CD4-positive, alpha-beta T cell (primary cell): ENCODE measurements around the gene SNAP23. TPM values are rescaled to one million over a fixed set of nuclear protein-coding genes. Genes with fewer than 3 reads are reported as not detected.

Experiments used
- ATAC-seq: fragments of 200-7000 bp; cut with Tn5 transposase; one replicate; pipeline ENCODE4 v1.10.0; 2022; ENCODE audit warnings: mild to moderate bottlenecking; ENCODE audit not compliant: poor library complexity
- CTCF ChIA-PET: fragments of 350-600 bp; sonication (Branson Sonifier 250); formaldehyde crosslinking; loops from one replicate; lab custom pipeline; 2021; ENCODE audit warnings: antibody characterized with exemption, inconsistent platforms; lab: Charles Lee
- POLR2A ChIA-PET: fragments of 350-600 bp; sonication (Branson Sonifier 250); formaldehyde crosslinking; loops from one replicate; lab custom pipeline; 2021; ENCODE audit warnings: antibody characterized with exemption, inconsistent platforms; lab: Charles Lee
- DNase-seq, 14 experiments: peaks; one replicate each; pipeline ENCODE4 v3.0.0-alpha.2; 2013 to 2020; ENCODE audit warnings: mixed read lengths in 2 of 14
- H3K27ac ChIP-seq, 2 donors: one replicate each; pipeline versions ENCODE4 v1.5.1 to v1.7.0; 2013; ENCODE audit warnings: low read length in 2 of 2, low read depth in 1 of 2, mild to moderate bottlenecking in 1 of 2
- H3K27me3 ChIP-seq, 2 experiments: 1 replicate in 1 of 2; 2 replicates in 1 of 2; pipeline versions ENCODE4 v1.6.1 to v1.7.0; 2013; ENCODE audit warnings: low read length in 2 of 2, control low read depth in 1 of 2, mild to moderate bottlenecking in 1 of 2, moderate library complexity in 1 of 2; ENCODE audit not compliant: insufficient read depth in 2 of 2, control insufficient read depth in 1 of 2
- H3K36me3 ChIP-seq: one replicate; pipeline ENCODE4 v1.6.1; 2013; ENCODE audit warnings: low read length, control low read depth; ENCODE audit not compliant: insufficient read depth
- H3K4me1 ChIP-seq: one replicate; pipeline ENCODE4 v1.6.1; 2013; ENCODE audit warnings: low read length, control low read depth; ENCODE audit not compliant: insufficient read depth
- H3K4me3 ChIP-seq: one replicate; pipeline ENCODE4 v1.5.1; 2013; ENCODE audit warnings: mild to moderate bottlenecking, low read length, moderate library complexity
- H3K9me3 ChIP-seq, 2 experiments: 1 replicate in 1 of 2; 2 replicates in 1 of 2; pipeline versions ENCODE4 v1.6.1 to v1.7.0; 2013; ENCODE audit warnings: low read length in 2 of 2, mild to moderate bottlenecking in 2 of 2, control low read depth in 1 of 2, moderate library complexity in 1 of 2; ENCODE audit not compliant: control insufficient read depth in 1 of 2, insufficient read depth in 1 of 2
- H3K27ac Mint-ChIP-seq: one replicate; pipeline ENCODE4 v1.8.0; 2020; ENCODE audit warnings: mixed read lengths
- H3K27me3 Mint-ChIP-seq: one replicate; pipeline ENCODE4 v1.8.0; 2021; ENCODE audit warnings: mixed read lengths
- H3K36me3 Mint-ChIP-seq: one replicate; pipeline ENCODE4 v1.8.0; 2021; ENCODE audit warnings: low read depth, mixed read lengths
- H3K4me1 Mint-ChIP-seq: one replicate; pipeline ENCODE4 v1.8.0; 2021; ENCODE audit warnings: low read depth, mixed read lengths
- H3K4me3 Mint-ChIP-seq: one replicate; pipeline ENCODE4 v1.8.0; 2020; ENCODE audit warnings: mild to moderate bottlenecking, mixed read lengths
- H3K9me3 Mint-ChIP-seq: one replicate; pipeline ENCODE4 v1.8.0; 2020; ENCODE audit warnings: mixed read lengths
- intact Hi-C, 2 experiments: fragments of 100-400 bp; cut with DNase I in 1 of 2; cut with micrococcal nuclease in 1 of 2; formaldehyde crosslinking; loops; one replicate each; pipeline versions ENCODE4 v1.15.1 to v1.9.0; 2023 to 2025; cut with DNase I, micrococcal nuclease
- polyA plus RNA-seq, 2 donors: library from polyadenylated mRNA; unstranded; fragments of 120-200 nt; gene quantifications; one replicate each; pipeline ENCODE4 v1.2.1, GENCODE V29; 2013
- total RNA-seq, 174 experiments: library from RNA in 2 of 174; stranded (reverse) in 2 of 174; gene quantifications; one replicate each; pipeline ENCODE4 v1.2.3 and lab custom pipeline; 2021 to 2026
- TF ChIP-seq, protein P1 (sequence below): fragments of 200-600 bp; IDR thresholded peaks from one replicate; pipeline ENCODE4 v1.8.0; 2022; ENCODE audit warnings: antibody characterized with exemption, mild to moderate bottlenecking

Gene SNAP23
- total RNA-seq (10 to 100 TPM; 37.4 to 40.1 TPM), total RNA-seq (lab: John Stamatoyannopoulos, UW) (15.6 to 117 (median 73.0) reads per million in 172 experiments)
- polyA plus RNA-seq (2013, experiment 1 of 2), result 83.1 TPM
- polyA plus RNA-seq (2013, experiment 2 of 2), result 73.0 TPM

DNA sequence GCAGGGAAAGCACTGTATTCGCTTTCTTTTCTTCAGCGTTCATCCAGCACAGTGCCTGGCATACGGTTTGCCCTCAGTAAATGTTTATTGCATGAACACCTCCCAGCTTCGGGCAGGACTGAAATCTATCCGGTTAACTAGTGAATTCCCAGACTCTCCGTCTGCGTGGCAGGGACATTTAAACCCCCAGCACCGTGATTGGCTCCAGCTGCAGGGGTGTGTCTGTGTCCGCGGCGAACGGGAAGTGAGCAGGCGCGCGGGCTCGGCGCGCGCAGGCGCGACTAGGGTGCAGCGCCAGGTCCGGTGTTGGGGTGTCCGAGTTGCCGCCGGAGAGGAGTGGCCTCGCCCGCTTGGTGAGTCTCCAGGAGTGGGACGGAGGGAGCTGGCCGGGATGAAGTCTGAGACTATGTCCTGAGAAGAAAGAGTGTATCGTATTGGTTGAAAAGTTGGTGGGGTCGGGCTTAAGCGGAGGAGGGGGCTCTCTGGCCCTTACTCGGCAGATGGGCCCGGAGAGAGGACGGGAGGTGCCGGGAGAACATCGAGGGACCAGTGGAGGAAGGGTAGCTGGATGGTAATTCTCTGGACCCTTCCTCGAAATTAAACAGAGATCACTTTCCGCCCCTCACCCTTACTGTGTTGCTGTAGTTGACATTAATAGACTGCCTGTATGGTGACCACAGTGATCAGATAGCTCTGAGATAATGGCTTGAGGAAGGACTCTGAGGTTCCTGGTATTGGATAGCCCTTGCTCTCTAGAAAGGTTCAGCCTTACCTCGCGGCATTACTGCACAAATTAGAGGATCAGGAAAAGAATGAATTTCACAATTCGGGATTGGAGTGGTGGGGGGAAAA is at the start of gene SNAP23:
SNAP23 (plus strand) TSS at position 274 of the 852 bp plus-strand sequence. CDS start 16,213 bp downstream, outside the sequence.
- intact Hi-C loops, result loop anchor here (2.0 to 10.0 kb wide), 7 partner anchors 77 to 629 kb away; partner anchors contain the start of genes CDAN1 (in 1 of the 2), GANC (in 1 of the 2), TMEM87A (in 1 of the 2) and VPS39 (in 1 of the 2)
- POLR2A ChIA-PET, result interaction anchor here (0.7 to 2.1 kb wide), 10 partner anchors 10 to 721 kb away, joined by 3 to 18 read pairs (median 4); partner anchors contain the start of genes GANC, HAUS2, LRRC57 and MAPKBP1

DNA sequence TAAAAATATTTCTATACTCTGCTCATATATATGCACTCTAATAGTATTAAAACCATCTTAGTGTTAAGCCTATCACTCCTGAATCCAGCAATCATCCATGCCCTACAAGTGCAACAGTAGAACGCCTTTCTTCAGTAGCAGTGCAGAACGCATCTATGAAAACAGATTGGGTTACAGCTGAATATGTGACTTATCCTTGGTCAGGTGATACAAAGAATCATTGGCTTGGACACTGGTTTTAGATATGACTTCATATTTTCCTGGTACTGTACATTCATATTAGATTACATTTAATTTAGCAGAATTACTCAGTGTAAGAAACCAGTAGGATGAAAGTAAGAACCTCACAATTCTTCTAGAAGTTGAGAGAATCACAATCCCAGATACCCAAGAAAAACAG is 47.8 kb upstream of the SNAP23 start:
- TF ChIP-seq, protein P1, sequence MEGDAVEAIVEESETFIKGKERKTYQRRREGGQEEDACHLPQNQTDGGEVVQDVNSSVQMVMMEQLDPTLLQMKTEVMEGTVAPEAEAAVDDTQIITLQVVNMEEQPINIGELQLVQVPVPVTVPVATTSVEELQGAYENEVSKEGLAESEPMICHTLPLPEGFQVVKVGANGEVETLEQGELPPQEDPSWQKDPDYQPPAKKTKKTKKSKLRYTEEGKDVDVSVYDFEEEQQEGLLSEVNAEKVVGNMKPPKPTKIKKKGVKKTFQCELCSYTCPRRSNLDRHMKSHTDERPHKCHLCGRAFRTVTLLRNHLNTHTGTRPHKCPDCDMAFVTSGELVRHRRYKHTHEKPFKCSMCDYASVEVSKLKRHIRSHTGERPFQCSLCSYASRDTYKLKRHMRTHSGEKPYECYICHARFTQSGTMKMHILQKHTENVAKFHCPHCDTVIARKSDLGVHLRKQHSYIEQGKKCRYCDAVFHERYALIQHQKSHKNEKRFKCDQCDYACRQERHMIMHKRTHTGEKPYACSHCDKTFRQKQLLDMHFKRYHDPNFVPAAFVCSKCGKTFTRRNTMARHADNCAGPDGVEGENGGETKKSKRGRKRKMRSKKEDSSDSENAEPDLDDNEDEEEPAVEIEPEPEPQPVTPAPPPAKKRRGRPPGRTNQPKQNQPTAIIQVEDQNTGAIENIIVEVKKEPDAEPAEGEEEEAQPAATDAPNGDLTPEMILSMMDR, result no peak
- Histone ChIP-seq H3K9me3 (no peaks in the 10 kb centered on the region), H3K4me3 (no peak overlapping the region), H3K4me1 (no peaks in the 10 kb centered on the region), H3K36me3 (peaks cover 73% of the 10 kb centered on the region), H3K27ac (no peak overlapping the region), H3K27me3 (no peaks in the 10 kb centered on the region)
- Mint-ChIP-seq H3K36me3 (peaks cover 80% of the 10 kb centered on the region), H3K4me1 (no peaks in the 10 kb centered on the region), H3K9me3 (no peaks in the 10 kb centered on the region), H3K27ac (no peak overlapping the region), H3K4me3 (no peak overlapping the region), H3K27me3 (no peaks in the 10 kb centered on the region)
- intact Hi-C loops, result no loop called here
- no peak for ATAC-seq
- CTCF ChIA-PET, result no interaction called here
- POLR2A ChIA-PET, result no interaction called here
- no peak for DNase-seq

More for the DNA sequence above, at the start of gene SNAP23:
- TF ChIP-seq, protein P1, result no peak
- H3K9me3 ChIP-seq, result no peaks in the 10 kb centered on the region
- no peaks in the 10 kb centered on the region for H3K9me3 Mint-ChIP-seq
- peaks cover 75% of the 10 kb centered on the region for H3K4me1 Mint-ChIP-seq
- no peaks in the 10 kb centered on the region for H3K27me3 Mint-ChIP-seq
- CTCF ChIA-PET, result no interaction called here
- ATAC-seq (peak; percentile 92), DNase-seq (peak; percentile 59 to 91 (median 76))
- peaks cover 18% of the 10 kb centered on the region for H3K36me3 Mint-ChIP-seq
- H3K36me3 ChIP-seq, result no peaks in the 10 kb centered on the region
- no peaks in the 10 kb centered on the region for H3K27me3 ChIP-seq
- peaks cover 52% of the 10 kb centered on the region for H3K4me1 ChIP-seq
- H3K27ac Mint-ChIP-seq, result peak within 1 kb of the TSS; percentile 94
- H3K27ac ChIP-seq, result peak within 1 kb of the TSS; percentile 64 to 70
- peak within 1 kb of the TSS; percentile 98 for H3K4me3 ChIP-seq
- H3K4me3 Mint-ChIP-seq, result peak within 1 kb of the TSS; percentile 98

DNA sequence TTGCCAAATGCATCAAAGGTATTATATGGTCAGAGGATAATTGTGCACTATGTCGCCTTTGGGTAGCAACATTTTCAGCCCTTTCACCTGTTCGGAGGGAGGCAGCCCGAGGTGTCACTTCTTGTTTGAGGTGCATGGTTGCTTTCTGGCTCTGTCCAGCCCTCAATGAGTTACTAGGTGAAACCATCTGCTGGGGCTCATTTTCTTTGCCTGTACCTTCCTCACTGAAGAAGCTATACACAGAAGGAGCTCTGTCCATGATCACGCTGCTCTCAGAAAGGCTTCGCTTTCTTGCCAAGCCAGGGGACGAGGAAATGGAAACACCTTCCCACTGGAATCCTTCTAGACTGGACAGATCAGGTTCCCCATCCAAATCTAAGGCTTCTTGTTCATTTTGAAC is 47.2 kb upstream of the SNAP23 start:
- Histone ChIP-seq H3K4me1 (no peaks in the 10 kb centered on the region), H3K27ac (no peak overlapping the region), H3K36me3 (peaks cover 70% of the 10 kb centered on the region), H3K9me3 (no peaks in the 10 kb centered on the region), H3K27me3 (no peaks in the 10 kb centered on the region), H3K4me3 (no peak overlapping the region)
- Mint-ChIP-seq H3K9me3 (no peaks in the 10 kb centered on the region), H3K4me3 (no peak overlapping the region), H3K27ac (no peak overlapping the region), H3K36me3 (peaks cover 80% of the 10 kb centered on the region), H3K27me3 (no peaks in the 10 kb centered on the region), H3K4me1 (no peaks in the 10 kb centered on the region)
- ChIA-PET CTCF (no interaction called here), POLR2A (no interaction called here)
- intact Hi-C loops, result no loop called here
- TF ChIP-seq, protein P1, result no peak
- DNase-seq (no peak), ATAC-seq (no peak)
